ENCODE results near the gene KRT33A. TPM values are rescaled to one million over a fixed set of nuclear protein-coding genes. Genes with fewer than 3 reads are reported as not detected.
A peak's percentile ranks its signal among the peaks of the same experiment; 100 is the strongest.

KRT33A gene
- total RNA-seq, 2 experiments from 2014 or later = not detected

GRCh38 chr17:41326173-41327145 lies 24.2 kb downstream of the KRT33A start:
- ChIA-PET CTCF (no interaction called here), POLR2A (no interaction called here)
- no peak overlapping the region for H3K27ac Mint-ChIP-seq
- ATAC-seq (no peak), DNase-seq (no peak)
- H3K4me1 Mint-ChIP-seq (ENCODE audit: low read depth) = peaks cover 9% of the 10 kb centered on the region
- H3K4me3 Mint-ChIP-seq = no peak overlapping the region
- H3K27me3 Mint-ChIP-seq (ENCODE audit: low read depth) = no peaks in the 10 kb centered on the region
- H3K9me3 Mint-ChIP-seq (ENCODE audit: insufficient read depth) = no peaks in the 10 kb centered on the region
- no peaks in the 10 kb centered on the region for H3K36me3 Mint-ChIP-seq (ENCODE audit: low read depth)

GRCh38 chr17:41325611-41326010 lies 25.0 kb downstream of the KRT33A start:
- peaks cover 9% of the 10 kb centered on the region for H3K4me1 Mint-ChIP-seq (ENCODE audit: low read depth)
- H3K27me3 Mint-ChIP-seq (ENCODE audit: low read depth) = no peaks in the 10 kb centered on the region
- ChIA-PET POLR2A (no interaction called here), CTCF (no interaction called here)
- ATAC-seq = no peak
- H3K9me3 Mint-ChIP-seq (ENCODE audit: insufficient read depth) = no peaks in the 10 kb centered on the region
- DNase-seq = no peak
- H3K36me3 Mint-ChIP-seq (ENCODE audit: low read depth) = no peaks in the 10 kb centered on the region
- H3K27ac Mint-ChIP-seq = no peak overlapping the region
- no peak overlapping the region for H3K4me3 Mint-ChIP-seq

GRCh38 chr17:41325126-41325525 lies 25.5 kb downstream of the KRT33A start:
- Mint-ChIP-seq H3K27ac (no peak overlapping the region), H3K4me3 (no peak overlapping the region), H3K36me3 (ENCODE audit: low read depth) (no peaks in the 10 kb centered on the region), H3K27me3 (ENCODE audit: low read depth) (no peaks in the 10 kb centered on the region), H3K4me1 (ENCODE audit: low read depth) (peaks cover 9% of the 10 kb centered on the region), H3K9me3 (ENCODE audit: insufficient read depth) (no peaks in the 10 kb centered on the region)
- POLR2A ChIA-PET = no interaction called here
- CTCF ChIA-PET = no interaction called here
- ATAC-seq (no peak), DNase-seq (no peak)

- CTCF ChIA-PET = interaction anchor here (3.1 kb wide), 1 partner anchor 15 kb away, joined by 26 read pairs; no protein-coding TSS in a partner anchor
- Mint-ChIP-seq H3K27me3 (ENCODE audit: low read depth) (no peaks in the 10 kb centered on the region), H3K9me3 (ENCODE audit: insufficient read depth) (peaks cover 4% of the 10 kb centered on the region), H3K36me3 (ENCODE audit: low read depth) (no peaks in the 10 kb centered on the region), H3K4me3 (no peak overlapping the region), H3K4me1 (ENCODE audit: low read depth) (peaks cover 9% of the 10 kb centered on the region), H3K27ac (peak overlapping the region; percentile 57)
- peak; percentile 12 for ATAC-seq
- DNase-seq = no peak
- POLR2A ChIA-PET = no interaction called here
These were observed 26.2 kb downstream of the KRT33A start for GRCh38 chr17:41324180-41325075.

GRCh38 chr17:41322903-41323895 lies 27.4 kb downstream of the KRT33A start:
- DNase-seq (no peak), ATAC-seq (no peak)
- ChIA-PET CTCF (interaction anchor here (0.7 to 3.1 kb wide), 36 partner anchors 10 to 708 kb away, joined by 3 to 26 read pairs (median 4); partner anchors contain the start of genes KRT33B, KRT39, KRTAP16-1 and KRTAP29-1), POLR2A (no interaction called here)
- Mint-ChIP-seq H3K36me3 (ENCODE audit: low read depth) (no peaks in the 10 kb centered on the region), H3K4me1 (ENCODE audit: low read depth) (peaks cover 9% of the 10 kb centered on the region), H3K9me3 (ENCODE audit: insufficient read depth) (peaks cover 6% of the 10 kb centered on the region), H3K27ac (no peak overlapping the region), H3K4me3 (no peak overlapping the region), H3K27me3 (ENCODE audit: low read depth) (no peaks in the 10 kb centered on the region)

- no peak overlapping the region for H3K27ac Mint-ChIP-seq
- ChIA-PET POLR2A (no interaction called here), CTCF (interaction anchor here (0.7 to 3.1 kb wide), 39 partner anchors 9 to 707 kb away, joined by 3 to 26 read pairs (median 4); partner anchors contain the start of genes KRT33B, KRT39, KRTAP16-1 and KRTAP29-1)
- H3K4me3 Mint-ChIP-seq = no peak overlapping the region
- DNase-seq (no peak), ATAC-seq (peak; percentile 73)
- no peaks in the 10 kb centered on the region for H3K36me3 Mint-ChIP-seq (ENCODE audit: low read depth)
- H3K27me3 Mint-ChIP-seq (ENCODE audit: low read depth) = no peaks in the 10 kb centered on the region
- peaks cover 9% of the 10 kb centered on the region for H3K4me1 Mint-ChIP-seq (ENCODE audit: low read depth)
- H3K9me3 Mint-ChIP-seq (ENCODE audit: insufficient read depth) = peaks cover 6% of the 10 kb centered on the region
These were observed 28.3 kb downstream of the KRT33A start for GRCh38 chr17:41322094-41322902.

GRCh38 chr17:41318231-41318630 lies 32.4 kb downstream of the KRT33A start:
- DNase-seq (no peak), ATAC-seq (no peak)
- H3K4me3 Mint-ChIP-seq = no peak overlapping the region
- H3K9me3 Mint-ChIP-seq (ENCODE audit: insufficient read depth) = peaks cover 6% of the 10 kb centered on the region
- H3K36me3 Mint-ChIP-seq (ENCODE audit: low read depth) = no peaks in the 10 kb centered on the region
- no peaks in the 10 kb centered on the region for H3K4me1 Mint-ChIP-seq (ENCODE audit: low read depth)
- POLR2A ChIA-PET = no interaction called here
- CTCF ChIA-PET = interaction anchor here (1.4 kb wide), 1 partner anchor 231 kb away, joined by 3 read pairs; no protein-coding TSS in a partner anchor
- H3K27me3 Mint-ChIP-seq (ENCODE audit: low read depth) = peaks cover 2% of the 10 kb centered on the region
- no peak overlapping the region for H3K27ac Mint-ChIP-seq

GRCh38 chr17:41315814-41316445 lies 34.7 kb downstream of the KRT33A start:
- H3K36me3 Mint-ChIP-seq (ENCODE audit: low read depth) = no peaks in the 10 kb centered on the region
- H3K9me3 Mint-ChIP-seq (ENCODE audit: insufficient read depth) = peaks cover 6% of the 10 kb centered on the region
- POLR2A ChIA-PET = no interaction called here
- no peak for ATAC-seq
- H3K27ac Mint-ChIP-seq = no peak overlapping the region
- H3K4me3 Mint-ChIP-seq = no peak overlapping the region
- peaks cover 4% of the 10 kb centered on the region for H3K4me1 Mint-ChIP-seq (ENCODE audit: low read depth)
- H3K27me3 Mint-ChIP-seq (ENCODE audit: low read depth) = peaks cover 2% of the 10 kb centered on the region
- CTCF ChIA-PET = no interaction called here
- DNase-seq = no peak

- H3K4me3 Mint-ChIP-seq = no peak within 1 kb of the TSS
- POLR2A ChIA-PET = no interaction called here
- H3K36me3 Mint-ChIP-seq (ENCODE audit: low read depth) = no peaks in the 10 kb centered on the region
- ATAC-seq = no peak
- H3K4me1 Mint-ChIP-seq (ENCODE audit: low read depth) = peaks cover 10% of the 10 kb centered on the region
- H3K9me3 Mint-ChIP-seq (ENCODE audit: insufficient read depth) = peaks cover 6% of the 10 kb centered on the region
- H3K27me3 Mint-ChIP-seq (ENCODE audit: low read depth) = peaks cover 2% of the 10 kb centered on the region
- no peak within 1 kb of the TSS for H3K27ac Mint-ChIP-seq
- no peak for DNase-seq
- CTCF ChIA-PET = no interaction called here
These were observed 35.3 kb downstream of the KRT33A start, which contains the start of gene KRTAP17-1 for GRCh38 chr17:41315204-41315794. KRTAP17-1 (minus strand) TSS chr17:41315710; CDS start chr17:41315650, 60 bp downstream.

- Mint-ChIP-seq H3K27me3 (ENCODE audit: low read depth) (peaks cover 2% of the 10 kb centered on the region), H3K36me3 (ENCODE audit: low read depth) (peaks cover 2% of the 10 kb centered on the region), H3K4me1 (ENCODE audit: low read depth) (peaks cover 42% of the 10 kb centered on the region), H3K9me3 (ENCODE audit: insufficient read depth) (no peaks in the 10 kb centered on the region), H3K27ac (no peak overlapping the region), H3K4me3 (no peak overlapping the region)
- ATAC-seq (no peak), DNase-seq (no peak)
- POLR2A ChIA-PET = no interaction called here
- CTCF ChIA-PET = interaction anchor here (0.9 kb wide), 1 partner anchor 11 kb away, joined by 4 read pairs; no protein-coding TSS in a partner anchor
These were observed 39.5 kb downstream of the KRT33A start for GRCh38 chr17:41311111-41311510.

Data from activated CD8-positive, alpha-beta T cell treated with anti-CD3 and anti-CD28 coated beads, Interleukin-2, amount 10 ng/mL, durations not matched to agents 7 days and 5 days (primary cell).